ENCODE data around the gene HLA-DMB.

HLA-DMB gene

DNA sequence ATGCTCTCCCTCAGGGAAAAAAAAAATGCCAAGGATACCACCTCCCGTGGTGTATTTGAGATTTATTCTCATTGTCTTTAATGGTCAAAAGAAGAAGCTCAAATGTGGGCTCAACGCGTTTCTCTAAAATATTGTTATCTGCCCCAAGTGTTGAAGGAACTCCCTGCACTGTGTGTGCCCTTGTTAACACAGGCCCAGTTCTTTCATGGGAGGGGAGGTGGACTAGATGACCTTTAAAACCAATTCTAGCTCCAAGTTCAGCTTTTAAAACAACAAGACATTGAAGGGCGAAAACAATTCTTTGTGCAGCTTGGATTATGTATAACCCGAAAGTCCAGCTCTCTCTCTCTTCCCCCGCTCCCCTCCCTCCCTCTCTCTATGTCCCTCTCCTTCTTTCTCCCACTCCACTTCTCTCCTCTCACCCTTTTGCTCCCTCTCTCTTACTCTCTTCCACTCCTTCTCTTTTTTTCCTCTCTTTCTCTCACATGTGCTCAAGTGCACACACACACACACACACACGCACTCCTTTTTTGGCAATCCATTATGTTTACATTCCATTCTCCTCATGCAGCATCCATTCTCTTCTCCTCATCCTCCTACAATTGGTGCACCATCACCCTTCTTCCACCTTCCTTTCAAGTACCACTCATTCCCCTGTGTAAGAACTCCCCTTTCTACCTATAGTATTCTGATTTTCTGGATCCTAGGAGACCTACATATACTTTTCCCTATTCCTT is 8.5 kb downstream of the HLA-DMB start:
- Mint-ChIP-seq H3K36me3 (peaks cover 28% of the 10 kb centered on the region), H3K9me3 (no peaks in the 10 kb centered on the region), H3K27ac (peak overlapping the region; percentile 49), H3K27me3 (no peaks in the 10 kb centered on the region), H3K4me1 (peaks cover 56% of the 10 kb centered on the region), H3K4me3 (no peak overlapping the region)
- DNase-seq (ENCODE audit: low spot score in 2 of 2) (no peak), ATAC-seq (ENCODE audit: low read depth) (no peak)

DNA sequence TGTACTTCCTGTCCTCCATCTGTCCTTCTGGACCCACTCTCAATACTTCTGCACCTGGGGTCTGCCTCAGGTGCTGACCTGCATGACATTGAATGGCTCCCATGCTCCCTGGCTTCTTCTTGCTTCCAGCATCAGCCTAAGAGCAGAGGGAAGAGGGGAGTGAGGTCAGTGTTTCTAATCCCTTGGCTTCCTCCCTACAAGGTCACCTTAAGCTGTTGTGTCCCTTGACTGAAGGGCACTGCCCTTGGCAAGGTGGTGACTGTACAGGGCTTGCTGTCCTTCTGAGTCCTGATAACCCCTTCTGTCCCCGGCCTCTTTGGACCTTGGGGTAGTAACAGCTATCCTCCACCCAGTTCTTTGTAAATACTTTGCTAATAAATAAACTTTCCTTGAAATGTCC is 9.6 kb downstream of the HLA-DMB start:
- Mint-ChIP-seq H3K36me3 (peaks cover 18% of the 10 kb centered on the region), H3K4me3 (no peak overlapping the region), H3K27me3 (no peaks in the 10 kb centered on the region), H3K4me1 (peaks cover 47% of the 10 kb centered on the region), H3K9me3 (no peaks in the 10 kb centered on the region), H3K27ac (peak overlapping the region; percentile 49)
- no peak for DNase-seq (ENCODE audit: low spot score in 2 of 2)
- ATAC-seq (ENCODE audit: low read depth), result no peak

DNA sequence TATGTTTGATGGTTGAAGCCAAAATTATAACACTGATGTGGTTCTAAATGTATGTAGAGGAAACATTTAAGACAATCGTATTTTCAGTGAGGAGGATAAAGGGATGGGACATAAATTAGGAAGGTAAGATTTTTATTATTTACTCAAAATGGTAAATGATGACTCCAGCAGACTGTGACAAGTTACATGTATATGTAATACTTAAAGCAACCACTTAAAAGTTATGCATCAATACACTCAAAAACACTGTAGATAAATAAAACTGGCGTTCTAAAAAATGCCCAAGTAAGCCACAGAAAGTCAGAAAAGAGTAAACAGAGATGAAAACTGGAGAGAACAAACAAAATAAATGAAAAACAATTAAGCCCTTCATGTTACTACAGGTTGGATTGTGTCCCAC is 18.7 kb downstream of the HLA-DMB start:
- no peak for DNase-seq (ENCODE audit: low spot score in 2 of 2)
- peak overlapping the region; percentile 24 for H3K4me3 Mint-ChIP-seq
- no peak for ATAC-seq (ENCODE audit: low read depth)
- H3K9me3 Mint-ChIP-seq, result no peaks in the 10 kb centered on the region
- peaks cover 26% of the 10 kb centered on the region for H3K4me1 Mint-ChIP-seq
- H3K27ac Mint-ChIP-seq, result peak overlapping the region; percentile 75
- no peaks in the 10 kb centered on the region for H3K36me3 Mint-ChIP-seq
- no peaks in the 10 kb centered on the region for H3K27me3 Mint-ChIP-seq

DNA sequence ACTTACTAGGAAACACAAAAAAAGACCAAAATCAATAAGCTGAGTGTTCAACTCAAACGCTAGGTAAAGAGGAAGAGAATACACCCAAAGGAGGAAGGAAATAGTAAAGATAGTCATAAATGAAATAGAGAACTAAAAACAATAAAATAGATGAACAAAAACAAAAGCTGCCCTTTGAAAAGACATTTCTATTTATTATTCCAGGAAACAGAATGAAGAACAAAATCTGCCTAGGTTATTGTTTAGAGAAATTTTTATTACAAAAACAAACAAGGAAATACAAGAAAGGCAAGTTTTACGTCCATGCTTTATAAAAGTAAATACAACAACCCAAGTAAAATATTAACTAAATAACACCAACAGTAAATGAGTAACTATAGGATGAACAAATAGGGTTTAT is 20.1 kb downstream of the HLA-DMB start:
- Mint-ChIP-seq H3K9me3 (no peaks in the 10 kb centered on the region), H3K27me3 (no peaks in the 10 kb centered on the region), H3K4me1 (peaks cover 37% of the 10 kb centered on the region), H3K4me3 (peak overlapping the region; percentile 74), H3K27ac (peak overlapping the region; percentile 46), H3K36me3 (no peaks in the 10 kb centered on the region)
- ATAC-seq (ENCODE audit: low read depth) (peak; percentile 79), DNase-seq (ENCODE audit: low spot score in 2 of 2) (no peak)

DNA sequence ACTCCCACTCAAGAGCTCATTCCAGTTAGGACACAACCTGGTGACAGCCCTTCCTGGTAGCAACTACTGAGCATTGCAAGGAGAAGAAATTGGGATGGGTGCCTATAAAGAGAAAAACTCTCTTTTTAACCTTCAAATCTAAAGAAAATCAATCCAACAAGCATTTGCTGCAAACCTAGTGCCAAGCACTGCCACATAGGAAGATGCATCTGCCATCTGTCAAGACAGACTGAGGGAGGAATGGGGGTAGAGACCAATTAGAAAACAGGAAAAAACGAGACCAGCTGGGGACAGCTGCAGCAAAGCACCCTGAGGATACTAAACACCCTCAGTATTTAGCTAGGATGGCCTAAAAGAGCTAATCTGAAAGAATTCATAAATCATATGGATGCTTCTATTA is 27.9 kb downstream of the HLA-DMB start:
- Mint-ChIP-seq H3K4me1 (peaks cover 21% of the 10 kb centered on the region), H3K27ac (peak overlapping the region; percentile 61), H3K4me3 (no peak overlapping the region), H3K36me3 (no peaks in the 10 kb centered on the region), H3K27me3 (no peaks in the 10 kb centered on the region), H3K9me3 (no peaks in the 10 kb centered on the region)
- DNase-seq (ENCODE audit: low spot score in 2 of 2) (no peak), ATAC-seq (ENCODE audit: low read depth) (no peak)

DNA sequence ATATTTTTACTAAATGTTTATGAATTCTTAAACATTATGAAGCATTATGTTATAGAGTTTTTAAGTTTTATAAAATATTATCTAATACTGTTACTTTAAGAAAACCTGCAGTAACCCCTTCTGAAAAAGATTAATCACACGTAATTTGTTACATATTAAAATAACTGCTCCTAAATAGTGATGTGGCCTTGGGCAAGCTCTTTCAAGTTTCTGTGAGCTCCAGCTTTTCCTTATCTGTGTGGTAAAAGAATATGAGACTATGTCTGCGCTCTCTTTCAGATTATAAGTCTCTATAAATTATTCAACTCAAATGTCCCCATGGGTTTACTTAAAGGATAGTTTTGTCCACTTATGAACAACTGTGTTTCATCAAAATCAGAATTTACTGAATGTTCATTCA is 31.9 kb downstream of the HLA-DMB start:
- H3K9me3 Mint-ChIP-seq, result no peaks in the 10 kb centered on the region
- H3K27ac Mint-ChIP-seq, result no peak overlapping the region
- no peak overlapping the region for H3K4me3 Mint-ChIP-seq
- no peaks in the 10 kb centered on the region for H3K27me3 Mint-ChIP-seq
- DNase-seq (ENCODE audit: low spot score in 2 of 2), result no peak
- peaks cover 6% of the 10 kb centered on the region for H3K4me1 Mint-ChIP-seq
- H3K36me3 Mint-ChIP-seq, result no peaks in the 10 kb centered on the region
- ATAC-seq (ENCODE audit: low read depth), result no peak

DNA sequence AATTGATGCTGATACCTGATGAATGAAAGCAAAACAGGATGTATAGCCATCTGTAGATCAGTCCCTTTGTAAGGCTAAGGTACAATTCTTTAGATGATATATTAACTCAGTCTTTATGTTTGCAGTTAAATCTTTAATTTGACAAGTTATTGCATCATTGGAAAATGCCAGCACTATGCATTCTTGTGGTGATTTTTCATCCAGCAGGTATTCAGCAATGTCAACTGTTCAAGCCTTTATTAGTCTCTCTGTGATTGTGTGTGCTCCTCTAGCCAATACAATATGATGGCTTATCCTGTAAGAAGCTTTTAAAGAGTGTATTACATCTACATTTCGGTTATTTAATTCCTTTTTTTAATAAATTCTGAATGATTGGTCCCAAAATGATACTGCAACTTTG is 34.3 kb downstream of the HLA-DMB start:
- no peaks in the 10 kb centered on the region for H3K36me3 Mint-ChIP-seq
- no peaks in the 10 kb centered on the region for H3K27me3 Mint-ChIP-seq
- no peak for DNase-seq (ENCODE audit: low spot score in 2 of 2)
- H3K4me1 Mint-ChIP-seq, result peaks cover 5% of the 10 kb centered on the region
- H3K4me3 Mint-ChIP-seq, result no peak overlapping the region
- no peak overlapping the region for H3K27ac Mint-ChIP-seq
- H3K9me3 Mint-ChIP-seq, result no peaks in the 10 kb centered on the region
- ATAC-seq (ENCODE audit: low read depth), result no peak

DNA sequence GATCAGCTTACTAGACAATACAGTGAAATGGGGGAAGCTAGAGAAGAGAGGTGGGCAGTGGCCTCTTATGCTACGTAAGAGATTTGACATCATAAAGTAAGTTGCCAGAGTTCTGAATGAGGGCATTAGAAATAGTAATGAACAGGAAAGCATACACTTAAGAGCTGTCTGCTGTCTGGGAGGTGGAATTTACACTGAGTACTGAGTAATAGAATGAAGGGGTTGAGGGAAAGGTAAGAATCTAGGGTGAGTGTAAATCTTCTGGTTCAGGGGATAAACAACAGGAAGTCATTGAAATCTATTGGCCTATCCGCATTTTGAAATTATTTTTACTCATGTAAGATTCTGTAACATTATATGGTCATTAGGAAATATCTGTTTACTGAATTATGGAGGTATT is 35.8 kb downstream of the HLA-DMB start:
- Mint-ChIP-seq H3K27ac (no peak overlapping the region), H3K4me3 (no peak overlapping the region), H3K4me1 (peaks cover 3% of the 10 kb centered on the region), H3K36me3 (peaks cover 8% of the 10 kb centered on the region), H3K9me3 (no peaks in the 10 kb centered on the region), H3K27me3 (no peaks in the 10 kb centered on the region)
- ATAC-seq (ENCODE audit: low read depth), result no peak
- no peak for DNase-seq (ENCODE audit: low spot score in 2 of 2)

DNA sequence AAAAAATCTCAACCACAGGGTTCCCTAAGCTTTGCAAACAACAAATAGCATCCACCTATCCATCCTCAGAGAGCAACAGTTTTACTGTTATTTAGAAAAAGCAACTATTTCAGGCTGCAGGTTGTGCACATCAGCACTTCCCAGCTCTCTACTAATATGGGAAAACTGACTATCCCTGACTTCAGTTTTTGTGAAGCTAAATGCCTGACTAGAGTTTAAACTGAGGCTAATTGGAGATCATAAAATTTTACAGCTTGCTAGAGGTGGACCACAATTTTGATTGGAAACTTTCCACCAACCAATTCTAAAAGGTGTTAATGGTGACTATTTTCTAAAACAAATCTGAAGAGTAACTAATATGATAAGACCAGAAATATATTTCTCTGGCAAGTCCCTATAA is 36.9 kb downstream of the HLA-DMB start:
- ATAC-seq (ENCODE audit: low read depth) (no peak), DNase-seq (ENCODE audit: low spot score in 2 of 2) (no peak)
- Mint-ChIP-seq H3K27me3 (no peaks in the 10 kb centered on the region), H3K9me3 (no peaks in the 10 kb centered on the region), H3K27ac (no peak overlapping the region), H3K36me3 (peaks cover 8% of the 10 kb centered on the region), H3K4me3 (no peak overlapping the region), H3K4me1 (peaks cover 3% of the 10 kb centered on the region)

DNA sequence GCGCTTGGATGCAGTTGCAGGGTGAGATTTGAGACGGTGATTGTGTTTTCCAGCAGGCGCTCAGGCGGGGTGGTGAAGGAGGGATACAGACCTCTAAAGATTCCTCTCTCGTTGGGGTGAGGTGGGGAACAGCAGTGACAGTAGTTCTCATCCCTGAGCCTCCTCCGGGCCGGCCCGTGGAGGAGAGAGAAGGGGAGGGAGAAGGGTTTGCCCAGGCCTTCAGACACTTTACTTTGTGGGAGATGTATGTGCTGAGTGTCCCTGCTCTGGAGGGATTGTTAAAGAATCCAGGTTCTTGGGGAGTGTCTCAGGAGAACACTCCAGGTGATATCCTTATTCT is 45.9 kb downstream of the HLA-DMB start:
- Mint-ChIP-seq H3K9me3 (no peaks in the 10 kb centered on the region), H3K36me3 (peaks cover 2% of the 10 kb centered on the region), H3K27ac (peak overlapping the region; percentile 94), H3K27me3 (no peaks in the 10 kb centered on the region), H3K4me1 (peaks cover 45% of the 10 kb centered on the region), H3K4me3 (peak overlapping the region; percentile 99)
- ATAC-seq (ENCODE audit: low read depth), result peak; percentile 9
- no peak for DNase-seq (ENCODE audit: low spot score in 2 of 2)

DNA sequence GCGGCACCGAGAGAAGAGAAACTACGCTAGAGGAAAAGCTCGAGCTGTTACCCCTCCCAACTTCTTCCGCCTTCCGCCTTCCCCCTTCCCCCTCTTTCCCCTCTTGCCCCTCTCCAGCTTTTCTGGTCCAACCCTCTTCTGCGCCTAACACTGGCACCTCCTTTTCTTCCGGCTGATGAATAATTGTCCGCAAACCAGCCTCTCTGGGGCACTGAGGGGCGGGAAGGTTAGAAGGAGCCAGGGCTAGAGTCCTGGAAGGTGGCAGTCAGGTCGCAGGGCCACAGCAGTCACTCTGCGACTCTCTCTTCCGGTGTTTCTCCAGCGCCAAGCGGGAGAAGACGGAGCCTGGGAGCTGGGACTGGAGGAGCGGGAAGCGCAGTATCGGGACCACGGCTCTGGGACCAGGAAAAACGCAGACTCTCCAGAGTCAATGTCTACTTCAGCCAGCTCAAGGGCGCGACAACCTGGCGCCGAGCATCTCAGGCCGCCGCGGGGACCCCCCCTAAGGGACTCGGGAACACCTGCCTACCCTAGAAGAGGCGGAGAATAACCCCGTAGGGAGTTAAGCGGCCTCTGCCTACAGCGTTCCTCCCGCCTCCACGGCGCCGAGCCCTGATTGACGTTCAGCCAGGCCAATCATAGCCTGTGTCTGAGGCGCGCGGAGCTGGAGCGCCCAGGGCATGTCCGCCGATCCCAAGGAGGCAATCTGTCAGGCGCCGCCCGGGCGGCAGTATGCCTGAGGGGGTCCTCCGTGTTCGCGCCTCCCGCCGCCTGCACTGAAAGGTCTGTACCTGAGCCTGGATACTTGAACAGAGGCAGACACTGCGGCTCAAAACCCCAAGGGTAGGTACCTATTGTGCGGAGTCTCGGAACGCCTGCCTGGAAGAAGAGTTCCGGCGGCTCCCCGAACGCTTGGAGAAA is 46.5 kb downstream of the HLA-DMB start:
- Mint-ChIP-seq H3K9me3 (no peaks in the 10 kb centered on the region), H3K4me3 (peak overlapping the region; percentile 99), H3K4me1 (peaks cover 45% of the 10 kb centered on the region), H3K27me3 (no peaks in the 10 kb centered on the region), H3K27ac (peak overlapping the region; percentile 94), H3K36me3 (peaks cover 2% of the 10 kb centered on the region)
- DNase-seq (ENCODE audit: low spot score in 2 of 2) (peak; percentile 97 to 99), ATAC-seq (ENCODE audit: low read depth) (peak; percentile 96)

DNA sequence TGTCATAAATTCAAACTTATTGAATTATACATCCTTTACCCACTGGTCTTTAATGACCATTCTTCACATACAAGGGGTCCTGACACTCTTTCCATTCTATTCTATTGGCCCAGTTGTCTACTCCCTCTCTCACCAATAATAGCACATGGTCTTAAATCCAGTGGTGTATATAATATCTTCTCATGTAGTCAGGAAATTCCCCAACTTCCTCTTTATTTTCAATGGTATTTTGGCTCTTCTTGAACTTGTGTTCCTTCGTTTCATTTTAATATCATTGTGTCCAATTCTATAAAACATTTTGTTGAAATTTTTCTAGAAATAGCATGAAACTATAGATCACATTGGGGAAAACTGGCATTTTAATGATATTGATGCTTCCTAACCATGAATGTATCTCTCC is 50.0 kb downstream of the HLA-DMB start:
- ATAC-seq (ENCODE audit: low read depth) (no peak), DNase-seq (ENCODE audit: low spot score in 2 of 2) (no peak)
- H3K9me3 Mint-ChIP-seq, result no peaks in the 10 kb centered on the region
- no peak overlapping the region for H3K4me3 Mint-ChIP-seq
- H3K27me3 Mint-ChIP-seq, result no peaks in the 10 kb centered on the region
- H3K36me3 Mint-ChIP-seq, result no peaks in the 10 kb centered on the region
- H3K27ac Mint-ChIP-seq, result peak overlapping the region; percentile 18
- H3K4me1 Mint-ChIP-seq, result peaks cover 30% of the 10 kb centered on the region

DNA sequence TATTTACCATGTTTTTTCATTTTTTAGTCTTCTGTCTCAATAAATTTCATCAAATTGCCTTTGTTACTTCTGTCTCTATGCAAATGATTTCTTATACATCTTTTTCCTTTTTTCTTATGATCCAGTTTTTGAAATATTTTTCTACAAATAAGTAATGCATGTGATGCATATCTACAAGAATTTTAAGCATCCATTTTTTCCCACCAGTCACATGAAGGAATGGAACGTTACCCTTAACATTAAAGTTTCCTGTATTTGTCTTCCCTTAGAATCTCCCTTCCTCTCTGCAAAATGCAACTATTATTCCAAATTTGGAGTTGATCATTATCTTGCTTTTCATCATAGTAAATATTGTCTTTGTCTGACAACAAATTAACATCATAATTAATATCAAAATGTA is 51.3 kb downstream of the HLA-DMB start:
- Mint-ChIP-seq H3K4me3 (no peak overlapping the region), H3K27me3 (no peaks in the 10 kb centered on the region), H3K4me1 (peaks cover 23% of the 10 kb centered on the region), H3K27ac (no peak overlapping the region), H3K36me3 (no peaks in the 10 kb centered on the region), H3K9me3 (no peaks in the 10 kb centered on the region)
- DNase-seq (ENCODE audit: low spot score in 2 of 2) (no peak), ATAC-seq (ENCODE audit: low read depth) (no peak)

DNA sequence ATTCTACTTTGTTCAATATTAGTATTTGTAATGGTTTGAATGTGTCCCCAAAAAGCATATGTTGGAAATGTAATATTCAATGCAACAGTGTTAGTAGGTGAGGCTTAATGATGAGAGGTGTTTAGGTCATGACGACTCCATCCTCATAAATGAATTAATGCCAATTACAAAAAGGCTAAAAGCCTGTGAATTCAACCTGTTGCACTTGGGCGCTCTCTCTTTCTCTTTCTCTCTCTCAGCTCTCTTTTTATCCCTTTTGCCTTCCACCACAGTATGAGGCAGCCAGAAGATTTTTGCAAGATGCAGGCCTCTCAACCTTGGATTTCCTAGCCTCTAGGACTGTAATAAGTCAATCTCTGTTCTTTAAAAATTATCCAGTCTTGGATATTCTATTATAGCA is 52.3 kb downstream of the HLA-DMB start:
- H3K4me1 Mint-ChIP-seq, result peaks cover 18% of the 10 kb centered on the region
- H3K9me3 Mint-ChIP-seq, result no peaks in the 10 kb centered on the region
- DNase-seq (ENCODE audit: low spot score in 2 of 2) (no peak), ATAC-seq (ENCODE audit: low read depth) (no peak)
- H3K27ac Mint-ChIP-seq, result no peak overlapping the region
- H3K36me3 Mint-ChIP-seq, result no peaks in the 10 kb centered on the region
- H3K4me3 Mint-ChIP-seq, result no peak overlapping the region
- no peaks in the 10 kb centered on the region for H3K27me3 Mint-ChIP-seq

Measured in memory B cell (primary cell).